Astrocyte of the hippocampus (primary cell): ENCODE data around the gene TMPRSS13.
"Not testable (repeated sequence)": the region's sequence is repeated elsewhere in the genome, so short reads cannot be mapped to it uniquely, and the experiment has no call there.

Experiments
- DNase-seq: peaks from one replicate; pipeline ENCODE4 v3.0.0; 2011; ENCODE audit warnings: low read depth, low spot score

TMPRSS13 gene

DNA sequence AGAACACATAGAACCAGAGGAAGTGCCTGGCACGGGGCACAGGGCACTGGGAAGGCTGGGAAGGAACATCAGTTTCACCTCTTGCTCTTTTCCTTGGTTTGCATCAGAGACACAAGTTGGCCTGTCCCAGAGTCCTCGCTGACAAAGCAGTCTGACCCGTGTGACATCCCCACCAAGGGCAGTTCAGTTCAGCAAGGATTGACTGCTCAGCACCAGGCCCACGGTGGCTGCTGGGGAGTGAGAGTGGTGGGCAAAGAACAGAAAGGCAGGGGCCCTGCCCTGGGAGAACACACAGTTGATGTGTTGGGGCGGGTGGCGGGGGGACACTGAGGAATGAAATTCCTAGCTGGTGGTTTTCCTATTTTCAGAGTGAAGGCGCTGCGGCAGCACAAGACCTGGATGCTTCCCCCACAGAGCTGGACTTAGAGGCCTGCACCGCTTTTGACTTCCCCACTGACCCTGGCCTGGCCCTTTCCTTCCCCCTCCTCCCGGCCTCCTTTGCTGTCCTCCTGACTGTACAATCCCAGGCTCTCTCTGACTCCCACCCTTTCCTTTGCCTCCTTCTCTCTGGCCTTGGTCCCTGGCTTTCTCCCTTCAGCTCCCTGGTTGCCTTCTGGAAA lies 2.2 kb upstream of the TMPRSS13 start:
- no peak for DNase-seq

GRCh38 chr11:117930668-117931330 lies 1.6 kb upstream of the TMPRSS13 start:
- no peak for DNase-seq

DNA sequence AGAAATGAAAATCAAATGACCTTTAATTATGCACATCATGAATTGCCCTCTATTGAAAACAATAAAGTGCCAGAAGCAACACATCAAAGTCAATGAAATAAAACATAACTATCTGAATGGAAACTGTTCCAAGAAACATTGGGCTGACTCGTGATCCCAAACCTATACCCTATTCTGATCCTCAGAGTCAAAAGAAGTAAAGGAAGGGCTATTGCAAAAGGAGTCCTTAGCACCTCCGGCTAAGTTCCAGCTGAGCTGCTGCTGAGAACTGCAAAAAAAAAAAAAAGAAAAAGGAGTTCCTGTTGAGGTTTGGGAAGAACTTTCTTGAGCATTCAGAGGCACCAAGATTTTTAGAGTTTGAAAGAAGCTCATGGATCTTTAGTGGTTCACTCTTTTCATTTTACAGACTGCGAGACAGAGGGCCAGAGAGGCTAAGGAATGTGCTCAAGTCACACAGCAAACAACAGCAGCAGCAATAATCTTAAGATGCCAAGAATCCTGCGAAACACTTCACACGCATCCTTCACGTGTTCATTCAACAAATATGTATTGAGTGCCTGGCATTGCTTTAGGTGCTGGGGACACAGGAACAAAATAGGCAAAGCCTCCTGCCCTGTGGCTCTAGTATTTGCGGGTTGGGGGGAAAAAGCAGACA lies 841 bp upstream of the TMPRSS13 start:
- no peak for DNase-seq

DNA sequence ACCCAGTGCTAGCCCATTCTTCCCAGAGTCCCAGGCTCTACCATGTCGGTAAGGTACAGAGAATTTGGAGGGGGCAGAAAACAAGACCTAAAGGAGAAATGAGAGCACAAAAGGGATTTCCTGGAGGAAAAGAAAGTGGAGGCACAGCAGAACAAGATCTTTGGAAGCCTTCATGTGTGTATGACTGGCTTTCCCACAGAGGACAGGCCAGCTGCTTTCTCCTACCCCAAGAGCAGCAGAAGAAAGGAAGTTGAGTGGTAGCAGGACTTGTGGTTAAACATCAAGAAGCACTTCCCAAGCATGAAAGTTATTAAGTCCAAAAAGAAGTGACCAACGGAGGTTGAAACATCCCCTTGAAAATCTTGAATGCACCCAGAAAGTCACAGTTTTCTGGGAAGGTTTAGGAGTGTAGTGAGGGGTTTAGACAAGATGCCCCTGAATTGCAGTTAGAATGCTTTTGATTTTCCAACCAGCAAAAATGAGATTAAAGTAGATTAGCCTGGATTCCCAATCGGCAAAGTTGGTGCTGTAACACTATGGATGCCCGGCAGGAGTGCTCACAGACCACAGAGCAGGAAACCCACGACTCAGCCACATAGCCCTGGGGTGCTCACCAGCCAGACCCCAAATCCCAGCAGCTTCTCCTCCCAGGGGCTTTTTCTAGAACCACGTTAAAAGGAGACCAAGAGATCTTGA lies 608 bp downstream of the TMPRSS13 start:
- DNase-seq, result no peak

DNA sequence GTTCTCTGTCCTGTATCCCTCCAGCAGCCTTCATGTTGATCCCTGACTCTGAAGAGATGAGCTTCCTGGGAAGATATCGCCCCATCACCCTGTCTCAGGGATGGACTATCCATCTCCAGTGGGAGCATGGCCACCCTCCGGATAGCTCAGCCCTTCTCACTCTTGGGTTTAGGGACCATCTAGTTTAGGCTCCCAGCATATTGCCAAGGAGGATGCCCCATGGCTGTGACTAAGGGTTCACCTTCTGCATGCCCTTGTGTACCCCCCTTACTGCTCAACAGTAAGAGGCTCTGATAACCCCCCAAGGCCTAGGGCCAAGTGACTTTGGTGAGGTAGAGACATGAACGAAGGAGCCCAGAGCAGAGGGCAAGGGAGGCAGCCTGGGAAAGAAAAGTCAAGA lies 1.3 kb downstream of the TMPRSS13 start:
- no peak for DNase-seq

DNA sequence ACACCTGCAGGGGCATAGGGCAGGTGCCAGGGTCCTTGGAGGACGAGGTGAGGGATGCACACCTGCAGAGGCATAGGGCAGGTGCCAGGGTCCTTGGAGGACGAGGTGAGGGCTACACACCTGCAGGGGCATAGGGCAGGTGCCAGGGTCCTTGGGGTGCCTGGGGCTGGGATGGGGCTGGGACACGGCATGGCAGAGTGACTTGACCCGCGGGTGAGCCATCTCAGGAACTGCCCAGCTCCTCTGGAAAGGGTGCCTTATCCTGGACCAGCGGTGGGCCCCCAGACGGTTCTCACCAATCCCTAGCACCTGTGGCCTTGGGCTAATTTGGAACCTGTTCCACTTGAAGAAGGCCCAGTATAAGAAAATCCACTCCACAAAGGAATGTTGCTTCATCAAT lies 3.0 kb downstream of the TMPRSS13 start:
- DNase-seq, result not testable (repeated sequence)

DNA sequence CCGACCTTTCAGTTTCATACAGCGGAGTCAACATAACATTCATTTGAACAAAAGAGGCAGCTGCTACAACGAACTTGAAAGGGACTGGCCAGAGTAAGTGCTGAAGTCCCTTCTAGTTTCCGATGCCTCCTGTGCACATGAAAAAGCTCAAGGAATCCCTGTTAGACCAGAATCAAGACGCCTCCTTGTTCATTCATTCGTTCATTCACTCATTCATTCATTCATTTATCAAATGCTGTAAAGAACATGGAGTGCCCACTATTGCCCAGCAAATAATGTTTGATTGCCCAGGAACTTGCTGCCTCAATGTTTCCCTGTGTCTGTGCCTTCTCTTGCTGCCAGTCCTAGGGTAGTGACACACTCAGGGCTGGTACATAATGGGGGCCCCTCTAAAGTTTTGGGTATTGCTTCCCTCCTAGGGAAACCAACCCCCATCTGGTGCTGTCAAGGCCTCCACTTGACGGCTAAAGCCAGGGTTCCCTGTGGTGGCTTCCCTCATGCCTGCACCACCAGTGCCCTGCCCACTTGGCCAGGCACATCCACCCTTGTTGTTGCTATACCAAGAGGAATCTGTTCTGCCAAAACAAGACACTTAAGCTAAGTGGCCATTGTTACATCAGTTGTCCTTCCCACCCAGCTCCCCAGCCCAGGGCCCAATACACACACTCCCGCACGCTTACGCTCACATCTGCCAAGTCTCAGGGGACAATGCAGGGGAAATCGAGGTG lies 3.8 kb downstream of the TMPRSS13 start:
- no peak for DNase-seq

GRCh38 chr11:117924631-117925170 lies 4.5 kb downstream of the TMPRSS13 start:
- DNase-seq, result no peak

- no peak for DNase-seq
Measured at GRCh38 chr11:117923773-117924172, 5.4 kb downstream of the TMPRSS13 start.

DNA sequence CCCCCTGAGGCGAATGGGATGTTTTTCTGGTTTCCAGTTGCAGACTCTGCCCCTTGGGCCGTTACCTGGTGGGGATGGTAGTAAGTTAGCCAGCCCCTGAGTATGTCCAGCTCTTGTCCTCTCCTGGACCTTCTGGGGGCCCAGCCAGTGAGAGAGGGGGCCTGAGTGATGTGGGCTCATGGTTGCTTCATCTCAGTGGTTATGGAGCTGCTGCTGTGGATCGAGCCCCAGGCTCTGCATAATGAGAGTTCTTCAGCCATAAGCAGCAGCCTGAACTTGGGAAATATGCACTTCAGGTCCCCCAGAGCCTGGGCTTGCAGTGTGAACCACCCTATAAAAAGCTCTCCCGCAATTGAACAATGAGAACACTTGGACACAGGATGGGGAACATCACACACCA lies 5.9 kb downstream of the TMPRSS13 start:
- DNase-seq, result no peak

- no peak for DNase-seq
Measured at GRCh38 chr11:117921893-117922292, 7.3 kb downstream of the TMPRSS13 start.

GRCh38 chr11:117921456-117921855 lies 7.7 kb downstream of the TMPRSS13 start:
- no peak for DNase-seq

- DNase-seq, result no peak
Measured at GRCh38 chr11:117919781-117920221, 9.4 kb downstream of the TMPRSS13 start.

DNA sequence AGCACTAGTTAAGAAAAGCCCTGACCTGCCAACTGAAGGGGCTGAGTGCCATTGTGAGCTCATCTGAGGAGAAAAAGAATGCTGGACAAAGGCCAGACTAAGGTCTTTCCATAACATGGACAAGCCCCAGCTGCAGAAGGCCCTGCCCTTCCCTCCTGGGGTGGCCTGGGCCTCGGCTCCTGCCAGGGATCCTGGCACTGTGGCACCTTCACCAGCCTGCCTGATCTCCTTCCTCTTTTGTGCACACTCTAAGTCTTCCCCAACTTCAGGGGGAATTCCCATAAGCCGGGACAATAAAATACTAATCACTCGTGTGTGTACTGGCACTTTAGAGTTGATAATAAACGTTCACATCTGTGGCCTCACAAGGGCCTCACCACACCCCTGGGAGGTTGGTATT lies 9.9 kb downstream of the TMPRSS13 start:
- peak; percentile 15 for DNase-seq

DNA sequence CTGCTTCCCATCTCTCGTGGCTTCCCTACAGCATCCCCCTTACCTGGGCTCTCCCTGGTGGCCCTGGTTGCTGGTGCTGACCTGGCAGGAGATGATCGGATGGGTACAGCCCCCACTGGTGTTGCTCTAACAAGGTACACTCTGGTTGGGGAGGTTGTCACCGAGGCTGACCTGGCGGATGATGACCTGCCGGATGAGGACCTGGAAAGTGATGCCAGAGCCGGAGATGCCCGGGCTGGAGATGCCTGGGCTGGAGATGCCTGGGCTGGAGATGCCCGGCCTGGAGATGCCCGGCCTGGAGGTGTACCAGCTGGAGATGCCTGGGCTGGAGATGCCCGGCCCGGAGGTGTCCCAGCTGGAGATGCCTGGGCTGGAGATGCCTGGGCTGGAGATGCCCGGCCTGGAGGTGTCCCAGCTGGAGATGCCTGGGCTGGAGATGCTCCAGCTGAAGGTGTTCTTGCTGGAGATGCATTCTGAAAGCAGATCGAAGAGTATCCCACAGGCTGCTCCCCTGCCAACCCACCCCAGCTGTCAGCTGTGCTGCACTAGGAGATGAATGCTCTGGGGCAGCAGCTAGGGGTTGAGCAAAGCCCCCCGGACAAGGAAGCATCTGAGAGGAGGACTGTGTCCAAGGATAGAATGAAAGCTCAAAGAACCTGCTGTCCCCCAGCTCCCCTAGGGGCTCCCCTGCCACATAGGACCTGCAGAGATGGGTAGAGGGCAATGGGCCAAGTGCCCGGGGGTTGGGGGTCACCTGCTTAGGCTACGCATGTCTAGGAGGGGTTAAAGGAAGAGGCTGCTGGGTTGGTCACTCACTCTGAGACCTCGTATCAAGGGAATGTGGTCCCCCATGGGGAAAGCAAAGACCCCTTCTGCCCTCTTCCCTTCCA lies 10.6 kb downstream of the TMPRSS13 start:
- DNase-seq, result no peak

GRCh38 chr11:117917591-117918151 lies 11.5 kb downstream of the TMPRSS13 start:
- no peak for DNase-seq

DNA sequence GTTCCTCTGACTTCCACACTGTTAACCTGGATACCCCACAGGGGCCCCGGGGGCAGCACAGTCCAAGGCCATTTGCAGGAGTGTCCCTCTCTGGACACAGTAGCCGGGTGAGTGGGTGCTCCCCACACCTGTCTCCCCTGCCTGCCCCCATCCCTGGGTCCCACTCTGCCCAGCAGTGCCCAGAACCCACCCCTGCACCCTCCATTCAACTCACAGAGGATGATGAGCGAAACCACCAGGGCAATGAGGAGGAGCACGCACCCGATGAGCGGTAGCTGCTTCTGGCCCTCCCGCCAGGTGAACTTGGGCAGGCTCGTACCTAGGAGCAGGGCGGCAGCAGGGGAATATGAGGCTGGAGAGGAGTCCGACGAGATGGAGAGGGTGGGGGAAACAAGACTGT lies 12.2 kb downstream of the TMPRSS13 start:
- no peak for DNase-seq

GRCh38 chr11:117915672-117916235 lies 13.4 kb downstream of the TMPRSS13 start:
- no peak for DNase-seq

GRCh38 chr11:117914991-117915618 lies 14.1 kb downstream of the TMPRSS13 start:
- DNase-seq, result no peak
